Measurements from ENCODE around the gene CTBP2. TPM values are rescaled to one million over a fixed set of nuclear protein-coding genes. Genes with fewer than 3 reads are reported as not detected.

The CTBP2 gene
- polyA plus RNA-seq, 1 donor (not counting 4 experiments of a cell fraction or from before 2014, with no cell fraction given) = 76.0 TPM

- Histone ChIP-seq H4K20me1 (ENCODE audit: control insufficient read depth, extremely low read depth, insufficient read depth, low read length) (no peaks in the 10 kb centered on the region), H3K4me1 (ENCODE audit: control insufficient read depth, extremely low read depth, insufficient read depth, low read length) (no peaks in the 10 kb centered on the region), H3K4me2 (ENCODE audit: control insufficient read depth, extremely low read depth, insufficient read depth, low read depth, low read length) (no peak overlapping the region), H3K9ac (ENCODE audit: control insufficient read depth, extremely low read depth, insufficient read depth, low read length) (no peak overlapping the region), H3K27ac (ENCODE audit: control insufficient read depth, insufficient read depth, low read length) (no peak overlapping the region), H3K79me2 (ENCODE audit: control insufficient read depth, insufficient read depth, low read length) (no peaks in the 10 kb centered on the region), H3K27me3 (ENCODE audit: control insufficient read depth, extremely low read depth, insufficient read depth, low read length) (peaks cover 8% of the 10 kb centered on the region), H2AFZ (ENCODE audit: control insufficient read depth, low read length) (no peak overlapping the region), H3K9me1 (ENCODE audit: control insufficient read depth, extremely low read depth, insufficient read depth, low read length) (no peaks in the 10 kb centered on the region), H3K36me3 (ENCODE audit: control insufficient read depth in 2 of 2, extremely low read depth in 1 of 2, insufficient read depth in 2 of 2, low read length in 2 of 2) (no peaks in the 10 kb centered on the region), H3K4me3 (ENCODE audit: control insufficient read depth in 2 of 3, extremely low read depth in 1 of 3, insufficient read depth in 2 of 3, low read depth in 1 of 3, low read length in 3 of 3) (no peak overlapping the region), H3K9me3 (ENCODE audit: control insufficient read depth, low read depth, low read length) (no peaks in the 10 kb centered on the region)
- no peak for DNase-seq (ENCODE audit: low read depth, low spot score)
- dilution Hi-C loops (cut with MboI; ENCODE audit: extremely low pct_ligation_motif_present, low sequenced_read_pairs) = no loop called here
- no peak for FAIRE-seq
- no peak for TF ChIP-seq EZH2 (IDR thresholded peaks at IDR 0.05; ENCODE audit: low read length)
- TF ChIP-seq CTCF (optimal IDR thresholded peaks at IDR 0.05 in 1 of 3, IDR thresholded peaks at IDR 0.05 in 1 of 3, conservative IDR thresholded peaks at IDR 0.05 in 1 of 3; ENCODE audit: extremely low read depth in 1 of 3, insufficient read depth in 2 of 3, low read length in 3 of 3) = no peak
Observed at GRCh38 chr10:125193306-125193877, 33.0 kb upstream of the CTBP2 start.

GRCh38 chr10:125192620-125193019, 32.3 kb upstream of the CTBP2 start:
- H3K9me1 ChIP-seq (ENCODE audit: control insufficient read depth, extremely low read depth, insufficient read depth, low read length) = no peaks in the 10 kb centered on the region
- no peak for TF ChIP-seq EZH2 (IDR thresholded peaks at IDR 0.05; ENCODE audit: low read length)
- TF ChIP-seq CTCF (optimal IDR thresholded peaks at IDR 0.05 in 1 of 3, IDR thresholded peaks at IDR 0.05 in 1 of 3, conservative IDR thresholded peaks at IDR 0.05 in 1 of 3; ENCODE audit: extremely low read depth in 1 of 3, insufficient read depth in 2 of 3, low read length in 3 of 3) = no peak

More at GRCh38 chr10:125192620-125193019, 32.3 kb upstream of the CTBP2 start:
- Histone ChIP-seq H4K20me1 (ENCODE audit: control insufficient read depth, extremely low read depth, insufficient read depth, low read length) (no peaks in the 10 kb centered on the region), H3K27me3 (ENCODE audit: control insufficient read depth, extremely low read depth, insufficient read depth, low read length) (peaks cover 11% of the 10 kb centered on the region), H3K9me3 (ENCODE audit: control insufficient read depth, low read depth, low read length) (no peaks in the 10 kb centered on the region), H3K4me3 (ENCODE audit: control insufficient read depth in 2 of 3, extremely low read depth in 1 of 3, insufficient read depth in 2 of 3, low read depth in 1 of 3, low read length in 3 of 3) (no peak overlapping the region), H3K27ac (ENCODE audit: control insufficient read depth, insufficient read depth, low read length) (no peak overlapping the region), H2AFZ (ENCODE audit: control insufficient read depth, low read length) (no peak overlapping the region), H3K79me2 (ENCODE audit: control insufficient read depth, insufficient read depth, low read length) (no peaks in the 10 kb centered on the region), H3K4me2 (ENCODE audit: control insufficient read depth, extremely low read depth, insufficient read depth, low read depth, low read length) (no peak overlapping the region), H3K4me1 (ENCODE audit: control insufficient read depth, extremely low read depth, insufficient read depth, low read length) (no peaks in the 10 kb centered on the region), H3K9ac (ENCODE audit: control insufficient read depth, extremely low read depth, insufficient read depth, low read length) (no peak overlapping the region), H3K36me3 (ENCODE audit: control insufficient read depth in 2 of 2, extremely low read depth in 1 of 2, insufficient read depth in 2 of 2, low read length in 2 of 2) (no peaks in the 10 kb centered on the region)
- DNase-seq (ENCODE audit: low read depth, low spot score) = no peak
- dilution Hi-C loops (cut with MboI; ENCODE audit: extremely low pct_ligation_motif_present, low sequenced_read_pairs) = no loop called here
- FAIRE-seq = no peak

Measured in keratinocyte (primary cell).